ENCODE measurements around the gene TWIST2. TPM values are rescaled to one million over a fixed set of nuclear protein-coding genes. Genes with fewer than 3 reads are reported as not detected.

TWIST2 gene
- total and polyA plus RNA-seq, 7 donors = 0.92 to 92.2 (median 53.9) TPM

GRCh38 chr2:238907717-238908173, 59.9 kb downstream of the TWIST2 start:
- no peak for TF ChIP-seq CTCF (IDR thresholded peaks at IDR 0.05)
- TF ChIP-seq EP300 (IDR thresholded peaks at IDR 0.05) = no peak
- TF ChIP-seq POLR2A (IDR thresholded peaks at IDR 0.05) = no peak
- no peak for TF ChIP-seq POLR2AphosphoS5 (IDR thresholded peaks at IDR 0.05)
- peaks cover 0 to 12% (median 3%) of the 10 kb centered on the region in 4 donors for H3K4me1 ChIP-seq
- 91 to 95% methylated on average over 5 of the region's 5 CpGs for WGBS, 2 donors
- no peak for DNase-seq
- intact Hi-C loops (cut with DNase I) = no loop called here
- no peaks in the 10 kb centered on the region for H3K27me3 ChIP-seq
- H3K4me3 ChIP-seq = no peak overlapping the region
- H3K9me3 ChIP-seq = peaks cover 0 to 4% (median 0%) of the 10 kb centered on the region in 4 donors
- no peak overlapping the region for H3K27ac ChIP-seq
- H3K36me3 ChIP-seq = peaks cover 0 to 21% (median 0%) of the 10 kb centered on the region in 4 donors

DNA sequence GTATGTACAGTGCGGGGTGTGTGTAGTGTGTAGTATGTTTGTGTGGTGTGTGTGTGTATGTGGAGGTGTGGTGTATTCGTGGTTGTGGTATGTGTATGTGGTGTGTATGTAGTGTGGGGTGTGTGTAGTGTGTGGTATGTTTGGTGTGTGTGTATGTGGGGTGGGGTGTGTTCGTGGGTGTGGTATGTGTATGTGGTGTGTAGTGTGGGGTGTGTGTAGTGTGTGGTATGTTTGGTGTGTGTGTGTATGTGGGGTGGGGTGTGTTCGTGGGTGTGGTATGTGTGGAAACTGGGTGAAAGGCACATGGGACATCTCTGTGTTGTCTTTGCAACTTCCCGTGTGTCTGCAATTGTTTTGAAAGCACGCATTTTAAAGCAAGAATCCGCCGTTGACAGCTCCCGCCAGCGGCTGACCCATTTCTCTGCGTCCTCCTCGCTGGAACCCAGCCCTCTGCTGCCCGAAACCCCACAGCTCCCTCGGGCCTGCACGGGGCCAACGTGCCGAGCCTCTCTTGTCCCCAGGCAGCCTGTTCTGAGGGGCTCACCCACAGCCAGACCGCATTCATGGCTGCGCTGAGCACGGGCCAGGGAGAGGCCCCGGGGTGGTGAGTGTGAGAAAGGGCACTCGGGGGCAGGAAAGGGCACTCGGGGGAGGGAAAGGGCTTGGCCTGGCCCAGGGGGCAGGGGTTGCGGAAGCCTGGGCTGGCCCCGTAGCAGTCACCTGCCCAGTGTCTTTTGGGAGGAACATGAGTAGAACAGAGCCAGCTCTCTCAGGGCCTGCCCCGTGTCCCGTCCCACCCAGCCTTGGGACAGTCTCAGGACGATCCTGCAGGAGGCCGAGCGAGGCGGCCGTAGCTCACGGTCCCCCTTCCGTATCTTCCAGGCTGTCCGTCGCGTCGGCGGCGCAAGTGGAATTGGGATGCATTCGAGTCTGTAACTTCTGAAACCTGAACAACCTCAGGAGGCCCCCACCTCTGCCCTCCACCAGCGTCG, 61.4 kb downstream of the TWIST2 start:
- H3K9me3 ChIP-seq = peaks cover 0 to 4% (median 0%) of the 10 kb centered on the region in 4 donors
- peak overlapping the region; percentile 38 to 62 (median 43) for H3K27ac ChIP-seq
- 56 to 61% methylated on average over 43 of the region's 43 CpGs for WGBS, 2 donors
- peaks cover 0 to 12% (median 9%) of the 10 kb centered on the region in 4 donors for H3K4me1 ChIP-seq
- H3K27me3 ChIP-seq = no peaks in the 10 kb centered on the region
- TF ChIP-seq POLR2A (IDR thresholded peaks at IDR 0.05) (no peak), POLR2AphosphoS5 (IDR thresholded peaks at IDR 0.05) (peak in 3 of 4 donors; percentile 16 to 23 (median 17)), EP300 (IDR thresholded peaks at IDR 0.05) (no peak)
- no peak overlapping the region for H3K4me3 ChIP-seq
- intact Hi-C loops (cut with DNase I) = no loop called here
- peak; percentile 73 for DNase-seq
- H3K36me3 ChIP-seq = peaks cover 0 to 21% (median 0%) of the 10 kb centered on the region in 4 donors

DNA sequence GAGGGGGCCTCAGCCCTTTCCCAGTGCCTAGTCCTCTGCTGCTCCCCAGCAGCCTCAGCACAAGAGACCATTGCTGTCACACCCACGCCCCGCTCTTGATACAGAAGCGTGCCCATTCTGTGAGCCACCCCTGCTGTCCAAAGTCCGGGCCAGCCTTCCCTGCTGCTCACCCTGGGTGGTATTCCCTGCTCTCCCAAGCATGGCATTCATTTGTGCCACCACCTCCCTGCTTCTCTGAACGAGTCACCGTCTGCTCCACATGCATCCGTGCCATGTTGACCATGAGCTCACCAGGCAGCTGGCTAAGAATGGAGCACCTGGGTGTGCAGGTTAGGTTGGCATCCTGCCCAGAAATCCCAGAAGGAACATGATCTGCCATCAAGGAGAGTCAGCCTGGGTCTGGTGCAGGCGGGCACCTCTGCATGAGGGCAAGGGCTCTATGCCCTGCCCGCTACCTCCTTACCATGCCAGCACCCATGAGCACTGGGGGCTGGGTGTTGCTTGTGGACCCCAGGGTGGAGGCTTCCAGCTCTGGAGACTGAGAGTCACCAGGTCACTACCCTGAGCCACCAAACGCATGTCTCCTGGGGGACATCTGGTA, 63.0 kb downstream of the TWIST2 start:
- intact Hi-C loops (cut with DNase I) = no loop called here
- no peak overlapping the region for H3K27ac ChIP-seq
- TF ChIP-seq CTCF (IDR thresholded peaks at IDR 0.05) (no peak), EP300 (IDR thresholded peaks at IDR 0.05) (no peak), POLR2A (IDR thresholded peaks at IDR 0.05) (no peak), POLR2AphosphoS5 (IDR thresholded peaks at IDR 0.05) (no peak)
- 32 to 76% methylated on average over 10 of the region's 10 CpGs for WGBS, 2 donors
- H3K36me3 ChIP-seq = peaks cover 0 to 21% (median 0%) of the 10 kb centered on the region in 4 donors
- DNase-seq = peak; percentile 62
- peaks cover 0 to 4% (median 0%) of the 10 kb centered on the region in 4 donors for H3K9me3 ChIP-seq
- H3K4me3 ChIP-seq = no peak overlapping the region
- no peaks in the 10 kb centered on the region for H3K27me3 ChIP-seq
- H3K4me1 ChIP-seq = peaks cover 0 to 12% (median 9%) of the 10 kb centered on the region in 4 donors

DNA sequence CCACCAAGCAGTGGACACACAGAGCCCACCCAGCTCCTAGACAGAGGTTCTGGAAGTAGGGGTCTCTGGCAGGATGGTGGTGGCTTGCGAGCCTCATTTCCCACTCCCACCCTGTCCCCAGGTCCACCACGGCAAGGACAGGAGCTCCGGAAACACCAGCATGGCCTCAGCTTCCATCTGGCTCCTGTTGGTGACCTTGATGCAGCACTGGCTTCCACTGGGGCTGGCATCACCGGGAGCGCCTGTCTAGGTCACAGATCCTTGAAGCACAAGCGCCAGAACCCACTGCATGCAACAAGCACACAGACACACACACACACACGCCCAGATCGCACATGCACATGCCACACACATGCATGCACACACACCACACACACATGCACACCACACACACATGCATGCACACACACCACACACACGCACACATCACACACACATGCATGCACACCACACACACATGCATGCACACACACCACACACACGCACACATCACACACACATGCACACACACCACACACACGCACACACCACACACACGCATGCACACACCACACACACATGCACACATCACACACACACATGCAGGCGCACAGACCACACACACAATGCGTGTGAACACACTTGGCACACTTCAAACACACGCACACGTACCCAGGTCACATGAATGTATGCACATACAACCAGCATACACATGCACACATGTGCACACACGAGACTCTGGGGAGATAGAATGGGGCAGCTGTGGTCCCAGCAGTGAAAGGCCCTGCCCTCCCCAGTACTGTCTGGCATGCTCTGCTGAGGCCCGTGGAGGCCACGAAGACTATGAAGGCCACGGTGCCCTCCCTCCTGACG, 63.7 kb downstream of the TWIST2 start:
- Histone ChIP-seq H3K36me3 (peaks cover 0 to 21% (median 0%) of the 10 kb centered on the region in 4 donors), H3K4me3 (no peak overlapping the region), H3K9me3 (peaks cover 0 to 4% (median 0%) of the 10 kb centered on the region in 4 donors), H3K4me1 (peaks cover 0 to 12% (median 9%) of the 10 kb centered on the region in 4 donors), H3K27me3 (no peaks in the 10 kb centered on the region), H3K27ac (no peak overlapping the region)
- 82 to 89% methylated on average over 21 of the region's 21 CpGs for WGBS, 2 donors
- TF ChIP-seq CTCF (IDR thresholded peaks at IDR 0.05) (no peak), POLR2AphosphoS5 (IDR thresholded peaks at IDR 0.05) (no peak), POLR2A (IDR thresholded peaks at IDR 0.05) (no peak), EP300 (IDR thresholded peaks at IDR 0.05) (no peak)
- intact Hi-C loops (cut with DNase I) = no loop called here
- no peak for DNase-seq
